Caki2 (cell line): ENCODE data around the gene TAOK2. TPM values are rescaled to one million over a fixed set of nuclear protein-coding genes. Genes with fewer than 3 reads are reported as not detected.
A peak's percentile ranks its signal among the peaks of the same experiment; 100 is the strongest.
"Not testable (repeated sequence)": the region's sequence is repeated elsewhere in the genome, so short reads cannot be mapped to it uniquely, and the experiment has no call there.

Experiments used
- DNase-seq: peaks from one replicate; pipeline ENCODE4 v3.0.0-alpha.2; 2015; ENCODE audit warnings: low read depth
- in situ Hi-C: cut with HindIII; loops from 2 replicates; pipeline ENCODE4 v1.10.0; 2016; ENCODE audit warnings: low sequenced_read_pairs, low pct_unique_long_range_greater_than_20kb, mixed read lengths
- total RNA-seq: library from RNA; depleted of rRNA; stranded (reverse); fragments of >200 nt; shearing (Covaris generic); gene quantifications from 2 replicates; pipeline ENCODE4 v1.2.3, GENCODE V29; 2014; ENCODE audit warnings: low replicate concordance

TAOK2 gene
- total RNA-seq, 1 experiment from 2014 or later = 57.0 TPM

DNA sequence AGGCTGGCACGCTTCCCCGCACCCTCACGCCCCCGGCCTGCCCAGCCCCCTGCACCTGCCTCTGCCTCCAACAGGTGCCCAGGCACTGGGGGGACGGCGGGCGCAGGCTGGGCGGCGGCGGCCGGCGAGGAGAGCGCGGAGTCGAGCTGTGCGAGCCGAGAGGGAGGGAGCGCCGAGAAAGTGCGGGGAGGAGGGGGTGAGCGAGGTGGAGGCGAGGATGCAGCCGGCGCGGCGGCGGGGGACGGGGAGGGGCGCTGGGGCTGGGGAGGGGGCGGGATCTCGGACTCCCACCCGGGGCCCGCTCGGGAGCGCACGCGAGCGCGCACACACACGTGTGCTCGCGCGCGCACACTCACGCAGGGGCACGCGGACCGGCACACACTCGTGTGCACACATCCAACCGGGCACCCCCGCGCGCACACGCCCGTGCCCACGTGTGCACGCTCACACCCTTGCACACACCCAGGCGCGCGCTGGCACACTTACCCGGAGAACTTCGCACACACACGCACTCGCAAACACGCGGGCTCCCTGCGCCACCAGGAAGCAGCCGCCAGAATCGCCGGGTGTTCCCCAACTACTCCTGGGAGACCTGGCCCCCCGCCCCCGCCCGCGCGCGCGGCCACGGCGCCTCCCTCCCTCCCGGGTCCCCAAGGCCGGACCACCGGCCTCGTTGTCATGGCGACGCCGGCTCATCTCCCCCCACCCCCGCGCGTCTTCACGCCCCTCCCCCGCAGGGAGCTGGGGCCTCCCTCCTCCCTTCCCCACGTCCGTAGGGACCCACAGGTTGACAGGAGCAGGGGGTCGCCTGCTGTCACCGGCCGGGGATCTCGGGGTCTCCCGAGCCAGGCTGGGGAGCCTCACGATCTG, 37.4 kb downstream of the TAOK2 start, which contains the start of gene DOC2A:
Gene DOC2A, minus strand, starts transcription at position 184 of the 870 bp plus-strand sequence. CDS start 805 bp downstream, outside the sequence.
- in situ Hi-C loops = no loop called here
- DNase-seq = no peak

- DNase-seq = no peak
- in situ Hi-C loops = no loop called here
Measured at GRCh38 chr16:30011714-30012504, 38.2 kb downstream of the TAOK2 start.

- DNase-seq, in situ Hi-C loops: not testable (repeated sequence)
Measured at GRCh38 chr16:30012598-30012997, 38.9 kb downstream of the TAOK2 start.

DNA sequence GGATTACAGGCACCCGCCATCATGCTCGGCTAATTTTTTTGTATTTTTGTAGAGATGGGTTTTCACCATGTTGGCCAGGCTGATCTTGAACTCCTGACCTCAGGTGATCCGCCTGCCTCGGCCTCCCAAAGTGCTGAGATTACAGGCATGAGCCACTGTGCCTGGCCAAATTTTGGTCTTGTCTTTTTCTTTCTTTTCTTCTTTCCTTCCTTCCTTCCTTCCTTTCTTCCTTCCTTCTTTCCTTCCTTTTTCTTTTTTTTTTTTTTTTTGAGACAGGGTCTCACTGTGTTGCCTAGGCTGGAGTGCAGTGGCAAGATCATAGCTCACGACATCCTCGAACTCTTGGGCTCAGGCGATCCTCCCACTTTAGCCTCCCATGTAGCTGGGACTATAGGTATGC, 41.8 kb downstream of the TAOK2 start:
- DNase-seq, in situ Hi-C loops: not testable (repeated sequence)

- in situ Hi-C loops = no loop called here
- DNase-seq = no peak
Measured at GRCh38 chr16:30016555-30017276, 43.0 kb downstream of the TAOK2 start.

GRCh38 chr16:30017277-30017656, 43.6 kb downstream of the TAOK2 start:
- in situ Hi-C loops = no loop called here
- no peak for DNase-seq

GRCh38 chr16:30017937-30018336, 44.3 kb downstream of the TAOK2 start:
- in situ Hi-C loops, DNase-seq: not testable (repeated sequence)

GRCh38 chr16:30018731-30019158, 45.1 kb downstream of the TAOK2 start:
- DNase-seq = no peak
- in situ Hi-C loops = no loop called here

- no peak for DNase-seq
- in situ Hi-C loops = no loop called here
Measured at GRCh38 chr16:30022887-30023286, 49.2 kb downstream of the TAOK2 start, which contains the start of gene C16orf92. C16orf92 (plus strand) TSS chr16:30023198; CDS start chr16:30023341, 143 bp downstream.

DNA sequence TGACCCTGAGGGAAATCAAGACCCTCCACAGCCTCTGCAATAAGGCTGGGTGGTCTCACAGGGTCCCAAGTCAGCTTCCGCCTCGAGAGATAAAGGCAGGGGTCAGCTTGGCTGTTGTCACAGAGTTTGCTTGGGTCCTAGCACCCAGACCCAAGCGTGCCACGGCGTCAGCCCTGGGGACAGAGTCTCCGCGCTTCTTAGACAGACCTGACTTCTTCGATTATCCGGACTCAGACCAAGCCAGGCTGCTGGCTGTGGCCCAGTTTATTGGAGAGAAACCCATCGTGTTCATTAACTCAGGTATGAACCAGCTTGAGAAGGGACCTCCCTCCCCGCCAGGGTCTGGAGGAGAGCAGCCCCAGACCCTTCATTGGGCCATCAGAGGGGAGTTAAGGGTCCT, 49.9 kb downstream of the TAOK2 start:
- in situ Hi-C loops = no loop called here
- DNase-seq = no peak

DNA sequence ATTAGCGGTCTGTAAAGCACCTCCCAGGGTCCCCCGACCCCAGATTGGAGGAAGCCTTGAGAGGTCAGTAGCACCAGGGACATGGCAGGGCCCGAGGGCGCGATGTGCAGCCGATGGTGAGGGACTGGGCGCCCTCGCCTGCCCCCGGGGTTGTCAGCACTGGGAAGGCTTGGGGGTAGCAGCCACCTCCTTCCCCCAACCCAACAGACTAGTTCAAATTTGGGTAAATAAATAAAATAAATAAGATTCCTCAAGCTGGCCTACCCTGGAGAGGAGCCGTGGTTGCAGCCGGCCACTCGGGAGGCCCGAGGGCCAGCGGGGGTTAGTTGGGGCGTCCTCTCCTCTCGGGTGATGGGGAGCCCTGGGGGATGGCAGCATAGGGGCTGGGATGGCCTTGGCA, 50.8 kb downstream of the TAOK2 start:
- in situ Hi-C loops = no loop called here
- no peak for DNase-seq

DNA sequence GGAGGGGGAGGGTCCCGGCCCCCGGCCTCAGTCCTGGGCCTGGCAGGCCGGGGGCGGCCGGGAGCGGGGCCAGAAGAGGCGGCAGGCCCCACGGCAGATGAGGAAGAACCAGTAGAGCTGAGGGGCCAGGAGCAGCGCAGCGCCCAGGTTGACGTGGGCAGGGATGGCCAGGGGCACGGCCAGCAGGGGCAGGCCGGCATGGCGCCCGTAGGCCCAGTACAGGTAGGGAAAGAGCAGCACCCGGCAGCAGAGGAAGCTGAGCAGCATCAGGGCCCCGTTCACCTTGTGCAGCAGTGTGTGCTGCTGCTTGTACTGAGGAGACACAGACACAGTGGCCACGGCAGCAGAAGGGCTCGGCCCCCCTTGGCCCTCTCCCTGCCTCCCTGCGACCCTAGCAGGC, 51.5 kb downstream of the TAOK2 start:
- in situ Hi-C loops = no loop called here
- no peak for DNase-seq

DNA sequence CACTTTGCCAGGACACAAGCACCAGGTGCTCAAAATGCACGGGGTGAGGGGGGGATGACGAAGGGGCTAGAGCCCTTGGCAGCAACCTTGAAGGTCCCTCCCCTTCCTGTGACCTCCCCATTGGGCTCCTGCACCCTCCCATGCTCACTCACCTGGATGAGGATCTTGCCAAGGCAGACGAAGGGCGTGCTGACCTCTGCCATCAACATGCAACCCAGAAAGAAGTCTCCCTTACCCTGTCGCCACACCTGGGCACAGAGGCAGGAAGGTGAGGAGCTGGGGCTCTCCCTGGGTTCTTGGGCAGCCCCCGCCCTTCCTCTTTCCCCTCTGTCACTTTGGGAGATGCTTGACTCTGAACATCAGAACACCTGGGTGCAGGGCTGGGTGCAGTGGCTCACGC, 51.9 kb downstream of the TAOK2 start:
- in situ Hi-C loops = no loop called here
- DNase-seq = no peak

GRCh38 chr16:30026449-30026848, 52.8 kb downstream of the TAOK2 start:
- in situ Hi-C loops = no loop called here

GRCh38 chr16:30027588-30028437, 54.1 kb downstream of the TAOK2 start:
- in situ Hi-C loops = no loop called here
- no peak for DNase-seq

More at GRCh38 chr16:30026449-30026848, 52.8 kb downstream of the TAOK2 start:
- no peak for DNase-seq

DNA sequence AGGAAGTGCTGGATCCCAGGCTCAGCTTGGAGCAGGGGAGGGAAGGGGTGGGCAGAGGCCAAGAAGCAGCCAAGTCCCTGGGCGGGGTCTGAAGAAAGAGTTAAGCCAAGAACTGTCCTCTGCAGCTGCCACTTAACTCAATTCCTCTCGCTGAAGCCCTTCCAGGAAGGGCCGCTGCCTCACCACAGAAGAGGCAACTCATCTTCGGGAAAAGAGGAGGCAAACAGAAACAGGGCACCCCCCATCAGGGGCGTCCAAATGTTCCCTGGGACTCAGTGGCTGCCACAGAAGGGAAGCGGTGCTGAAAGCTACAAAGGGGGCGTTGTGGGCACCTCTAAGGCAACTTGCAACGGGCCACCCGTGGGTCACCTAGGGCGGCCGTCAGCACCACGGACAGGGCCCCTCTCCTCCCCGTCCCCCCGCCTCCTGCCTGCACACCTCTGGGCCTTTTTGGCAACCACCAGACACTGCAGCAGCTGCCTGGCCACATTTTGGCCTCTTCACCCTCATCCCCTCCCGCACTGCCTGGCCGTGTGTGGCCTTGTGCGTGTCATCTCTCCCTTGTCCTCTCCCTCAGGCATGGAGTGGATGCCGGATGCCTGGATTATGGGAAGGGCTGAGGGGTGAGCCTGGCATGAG, 54.9 kb downstream of the TAOK2 start:
- in situ Hi-C loops = no loop called here
- DNase-seq = peak; percentile 49

GRCh38 chr16:30030011-30030685, 56.5 kb downstream of the TAOK2 start:
- in situ Hi-C loops = no loop called here
- DNase-seq = no peak
